Neural cell (in vitro differentiated cells): ENCODE data around the gene CLIP4. TPM values are rescaled to one million over a fixed set of nuclear protein-coding genes. Genes with fewer than 3 reads are reported as not detected.

Experiments used
- H2AFZ ChIP-seq: fragments of 200-600, 300-800 bp; sonication (generic), shearing (Covaris generic); 2 replicates; pipeline ENCODE4 v1.6.0; 2014; ENCODE audit warnings: low read depth, mild to moderate bottlenecking, antibody characterized with exemption, low read length, moderate library complexity
- H3F3A ChIP-seq: fragments of 200-600 bp; shearing (Covaris generic); 2 replicates; pipeline ENCODE4 v1.6.1; 2016; ENCODE audit warnings: mild to moderate bottlenecking, moderate library complexity, mixed read lengths, antibody characterized with exemption, low read length; ENCODE audit not compliant: insufficient read depth, poor library complexity, severe bottlenecking
- H3K27ac ChIP-seq: fragments of 200-600, 300-800 bp; sonication (generic), shearing (Covaris generic); 2 replicates; pipeline ENCODE4 v1.5.1; 2014; ENCODE audit warnings: mild to moderate bottlenecking, low read length, moderate library complexity
- H3K27me3 ChIP-seq: fragments of 300-800, 200-600 bp; sonication (generic), shearing (Covaris generic); 2 replicates; pipeline ENCODE4 v1.6.0; 2014; ENCODE audit warnings: mild to moderate bottlenecking, low read depth, low read length, moderate library complexity; ENCODE audit not compliant: insufficient read depth
- H3K36me3 ChIP-seq: fragments of 300-800, 200-600 bp; sonication (generic), shearing (Covaris generic); 2 replicates; pipeline ENCODE4 v1.5.1; 2014; ENCODE audit warnings: mild to moderate bottlenecking, antibody characterized with exemption, low read length, moderate library complexity; ENCODE audit not compliant: insufficient read depth
- H3K4me2 ChIP-seq: fragments of 300-800, 200-600 bp; sonication (generic), shearing (Covaris generic); 2 replicates; pipeline ENCODE4 v1.6.0; 2014; ENCODE audit warnings: mild to moderate bottlenecking, low read length
- H3K4me3 ChIP-seq: fragments of 300-800, 200-600 bp; sonication (generic), shearing (Covaris generic); 2 replicates; pipeline ENCODE4 v1.5.1; 2014; ENCODE audit warnings: mild to moderate bottlenecking, low read length, moderate library complexity
- H3K79me2 ChIP-seq: fragments of 200-600 bp; shearing (Covaris generic); replicated peaks from 2 replicates; pipeline ENCODE4 v1.6.0; 2014; ENCODE audit warnings: mild to moderate bottlenecking, low read length, moderate library complexity; ENCODE audit not compliant: insufficient read depth
- H3K9ac ChIP-seq: fragments of 300-800, 200-600 bp; sonication (generic), shearing (Covaris generic); 2 replicates; pipeline ENCODE4 v1.6.1; 2016; ENCODE audit warnings: mild to moderate bottlenecking, low read length, mixed read lengths
- H3K9me2 ChIP-seq: fragments of 200-600 bp; shearing (Covaris generic); 2 replicates; pipeline ENCODE4 v1.6.1; 2016; ENCODE audit warnings: mild to moderate bottlenecking, low read length, mixed read lengths; ENCODE audit not compliant: insufficient read depth
- H3K9me3 ChIP-seq: fragments of 200-600, 300-800 bp; sonication (generic), shearing (Covaris generic); 2 replicates; pipeline ENCODE4 v1.6.1; 2016; ENCODE audit warnings: mild to moderate bottlenecking, mixed run types, low read length, moderate library complexity, mixed read lengths
- H4K20me1 ChIP-seq: fragments of 200-600 bp; shearing (Covaris generic); 2 replicates; pipeline ENCODE4 v1.6.1; 2016; ENCODE audit warnings: mild to moderate bottlenecking, mixed run types; ENCODE audit not compliant: insufficient read depth
- EP300 ChIP-seq: fragments of 450-650 bp; conservative IDR thresholded peaks from 2 replicates; pipeline ENCODE4 v1.6.1; 2014; ENCODE audit warnings: antibody characterized with exemption, mild to moderate bottlenecking, moderate library complexity; ENCODE audit not compliant: poor library complexity, severe bottlenecking
- EZH2 ChIP-seq: fragments of 200-600, 300-800 bp; shearing (Covaris generic), sonication (generic); IDR thresholded peaks from 2 replicates; pipeline ENCODE4 v1.6.1; 2014; ENCODE audit warnings: antibody characterized with exemption, low read length, borderline replicate concordance, mild to moderate bottlenecking; ENCODE audit not compliant: insufficient read depth, poor library complexity, severe bottlenecking
- MXI1 ChIP-seq: fragments of 450-650 bp; conservative IDR thresholded peaks from 2 replicates; pipeline ENCODE4 v1.6.1; 2014; ENCODE audit warnings: antibody characterized with exemption, mild to moderate bottlenecking; ENCODE audit not compliant: poor library complexity, severe bottlenecking
- POLR2AphosphoS5 ChIP-seq: IDR thresholded peaks from 2 replicates; pipeline ENCODE4 v1.6.1; 2012
- RAD21 ChIP-seq: fragments of 450-650 bp; conservative IDR thresholded peaks from 2 replicates; pipeline ENCODE4 v1.6.1; 2014; ENCODE audit warnings: antibody characterized with exemption, mild to moderate bottlenecking, moderate library complexity
- REST ChIP-seq: IDR thresholded peaks from 2 replicates; pipeline ENCODE4 v1.6.1; 2012; ENCODE audit warnings: borderline replicate concordance
- SMC3 ChIP-seq: fragments of 450-650 bp; conservative IDR thresholded peaks from 2 replicates; pipeline ENCODE4 v1.6.1; 2014; ENCODE audit warnings: antibody characterized with exemption, mild to moderate bottlenecking, moderate library complexity; ENCODE audit not compliant: poor library complexity
- TAF1 ChIP-seq: IDR thresholded peaks from 2 replicates; pipeline ENCODE4 v1.6.1; 2012; ENCODE audit warnings: low read depth
- polyA plus RNA-seq: library from polyadenylated mRNA; depleted of rRNA; stranded (reverse); fragments of >200 nt; gene quantifications from 2 replicates; pipeline ENCODE4 v1.2.3, GENCODE V29; 2014
- TF ChIP-seq, protein P1 (sequence below): fragments of 450-650 bp; IDR thresholded peaks from 2 replicates; pipeline ENCODE4 v1.5.1; 2014; ENCODE audit warnings: antibody characterized with exemption, mild to moderate bottlenecking, moderate library complexity; ENCODE audit not compliant: poor library complexity, severe bottlenecking

Gene CLIP4
- polyA plus RNA-seq, 1 donor from 2014 or later: 10.2 TPM

GRCh38 chr2:29207352-29208148 is 92.3 kb downstream of the CLIP4 start:
- Histone ChIP-seq H4K20me1 (no peaks in the 10 kb centered on the region), H3K9me2 (no peaks in the 10 kb centered on the region), H3K4me2 (no peak overlapping the region), H3K9ac (no peak overlapping the region), H3K79me2 (no peaks in the 10 kb centered on the region), H2AFZ (no peak overlapping the region), H3K27ac (no peak overlapping the region), H3K4me3 (no peak overlapping the region), H3K9me3 (no peaks in the 10 kb centered on the region), H3F3A (no peaks in the 10 kb centered on the region), H3K27me3 (no peaks in the 10 kb centered on the region), H3K36me3 (no peaks in the 10 kb centered on the region)
- TF ChIP-seq EZH2: no peak
- TF ChIP-seq REST: no peak
- no peak for TF ChIP-seq MXI1
- TF ChIP-seq RAD21: no peak
- no peak for TF ChIP-seq TAF1
- TF ChIP-seq SMC3: no peak
- TF ChIP-seq, protein P1, sequence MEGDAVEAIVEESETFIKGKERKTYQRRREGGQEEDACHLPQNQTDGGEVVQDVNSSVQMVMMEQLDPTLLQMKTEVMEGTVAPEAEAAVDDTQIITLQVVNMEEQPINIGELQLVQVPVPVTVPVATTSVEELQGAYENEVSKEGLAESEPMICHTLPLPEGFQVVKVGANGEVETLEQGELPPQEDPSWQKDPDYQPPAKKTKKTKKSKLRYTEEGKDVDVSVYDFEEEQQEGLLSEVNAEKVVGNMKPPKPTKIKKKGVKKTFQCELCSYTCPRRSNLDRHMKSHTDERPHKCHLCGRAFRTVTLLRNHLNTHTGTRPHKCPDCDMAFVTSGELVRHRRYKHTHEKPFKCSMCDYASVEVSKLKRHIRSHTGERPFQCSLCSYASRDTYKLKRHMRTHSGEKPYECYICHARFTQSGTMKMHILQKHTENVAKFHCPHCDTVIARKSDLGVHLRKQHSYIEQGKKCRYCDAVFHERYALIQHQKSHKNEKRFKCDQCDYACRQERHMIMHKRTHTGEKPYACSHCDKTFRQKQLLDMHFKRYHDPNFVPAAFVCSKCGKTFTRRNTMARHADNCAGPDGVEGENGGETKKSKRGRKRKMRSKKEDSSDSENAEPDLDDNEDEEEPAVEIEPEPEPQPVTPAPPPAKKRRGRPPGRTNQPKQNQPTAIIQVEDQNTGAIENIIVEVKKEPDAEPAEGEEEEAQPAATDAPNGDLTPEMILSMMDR: no peak
- no peak for TF ChIP-seq POLR2AphosphoS5
- no peak for TF ChIP-seq EP300

DNA sequence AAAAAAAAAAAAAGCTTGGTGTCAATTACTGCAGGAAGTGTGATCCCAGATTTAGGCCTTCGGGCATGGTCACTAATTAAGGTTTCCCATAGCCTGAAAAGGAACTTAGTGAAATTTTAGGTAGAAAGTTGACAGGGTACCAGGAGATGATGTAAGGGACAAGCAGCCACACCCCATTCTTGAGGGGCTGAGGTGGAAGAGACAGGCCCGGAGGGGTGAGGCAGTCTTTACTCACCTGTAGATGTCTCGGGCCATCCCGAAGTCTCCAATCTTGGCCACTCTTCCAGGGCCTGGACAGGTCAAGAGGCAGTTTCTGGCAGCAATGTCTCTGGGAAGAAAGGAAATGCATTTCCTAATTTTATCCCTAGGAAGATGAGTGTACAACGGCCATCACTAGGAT is 94.3 kb downstream of the CLIP4 start:
- Histone ChIP-seq H3K9me3 (no peaks in the 10 kb centered on the region), H3K4me3 (no peak overlapping the region), H3K4me2 (no peak overlapping the region), H3K27ac (no peak overlapping the region), H3F3A (no peaks in the 10 kb centered on the region), H3K27me3 (no peaks in the 10 kb centered on the region), H4K20me1 (no peaks in the 10 kb centered on the region), H3K9ac (no peak overlapping the region), H2AFZ (no peak overlapping the region), H3K79me2 (no peaks in the 10 kb centered on the region), H3K36me3 (no peaks in the 10 kb centered on the region), H3K9me2 (no peaks in the 10 kb centered on the region)
- TF ChIP-seq POLR2AphosphoS5 (no peak), REST (no peak), SMC3 (no peak)
